ENCODE data around the gene SMC6.
A peak's percentile ranks its signal among the peaks of the same experiment; 100 is the strongest.

SMC6 gene, protein sequence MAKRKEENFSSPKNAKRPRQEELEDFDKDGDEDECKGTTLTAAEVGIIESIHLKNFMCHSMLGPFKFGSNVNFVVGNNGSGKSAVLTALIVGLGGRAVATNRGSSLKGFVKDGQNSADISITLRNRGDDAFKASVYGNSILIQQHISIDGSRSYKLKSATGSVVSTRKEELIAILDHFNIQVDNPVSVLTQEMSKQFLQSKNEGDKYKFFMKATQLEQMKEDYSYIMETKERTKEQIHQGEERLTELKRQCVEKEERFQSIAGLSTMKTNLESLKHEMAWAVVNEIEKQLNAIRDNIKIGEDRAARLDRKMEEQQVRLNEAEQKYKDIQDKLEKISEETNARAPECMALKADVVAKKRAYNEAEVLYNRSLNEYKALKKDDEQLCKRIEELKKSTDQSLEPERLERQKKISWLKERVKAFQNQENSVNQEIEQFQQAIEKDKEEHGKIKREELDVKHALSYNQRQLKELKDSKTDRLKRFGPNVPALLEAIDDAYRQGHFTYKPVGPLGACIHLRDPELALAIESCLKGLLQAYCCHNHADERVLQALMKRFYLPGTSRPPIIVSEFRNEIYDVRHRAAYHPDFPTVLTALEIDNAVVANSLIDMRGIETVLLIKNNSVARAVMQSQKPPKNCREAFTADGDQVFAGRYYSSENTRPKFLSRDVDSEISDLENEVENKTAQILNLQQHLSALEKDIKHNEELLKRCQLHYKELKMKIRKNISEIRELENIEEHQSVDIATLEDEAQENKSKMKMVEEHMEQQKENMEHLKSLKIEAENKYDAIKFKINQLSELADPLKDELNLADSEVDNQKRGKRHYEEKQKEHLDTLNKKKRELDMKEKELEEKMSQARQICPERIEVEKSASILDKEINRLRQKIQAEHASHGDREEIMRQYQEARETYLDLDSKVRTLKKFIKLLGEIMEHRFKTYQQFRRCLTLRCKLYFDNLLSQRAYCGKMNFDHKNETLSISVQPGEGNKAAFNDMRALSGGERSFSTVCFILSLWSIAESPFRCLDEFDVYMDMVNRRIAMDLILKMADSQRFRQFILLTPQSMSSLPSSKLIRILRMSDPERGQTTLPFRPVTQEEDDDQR

GRCh38 chr2:17753803-17754663, at the start of gene SMC6, which contains the start of gene GEN1:
Gene SMC6 (minus strand): TSS chr2:17753810. CDS start chr2:17745946, 7,864 bp downstream.
Gene GEN1 (plus strand): TSS chr2:17754138. CDS start chr2:17759944, 5,806 bp downstream.
- DNase-seq: peak; percentile 96
- H3K27me3 Mint-ChIP-seq: no peaks in the 10 kb centered on the region
- H3K9me3 Mint-ChIP-seq: no peaks in the 10 kb centered on the region
- peaks cover 37% of the 10 kb centered on the region for H3K4me1 Mint-ChIP-seq (ENCODE audit: low read depth)
- peak within 1 kb of the TSS; percentile 98 for H3K4me3 Mint-ChIP-seq
- H3K36me3 Mint-ChIP-seq (ENCODE audit: low read depth): peaks cover 22% of the 10 kb centered on the region
- peak within 1 kb of the TSS; percentile 99 for H3K27ac Mint-ChIP-seq

DNA sequence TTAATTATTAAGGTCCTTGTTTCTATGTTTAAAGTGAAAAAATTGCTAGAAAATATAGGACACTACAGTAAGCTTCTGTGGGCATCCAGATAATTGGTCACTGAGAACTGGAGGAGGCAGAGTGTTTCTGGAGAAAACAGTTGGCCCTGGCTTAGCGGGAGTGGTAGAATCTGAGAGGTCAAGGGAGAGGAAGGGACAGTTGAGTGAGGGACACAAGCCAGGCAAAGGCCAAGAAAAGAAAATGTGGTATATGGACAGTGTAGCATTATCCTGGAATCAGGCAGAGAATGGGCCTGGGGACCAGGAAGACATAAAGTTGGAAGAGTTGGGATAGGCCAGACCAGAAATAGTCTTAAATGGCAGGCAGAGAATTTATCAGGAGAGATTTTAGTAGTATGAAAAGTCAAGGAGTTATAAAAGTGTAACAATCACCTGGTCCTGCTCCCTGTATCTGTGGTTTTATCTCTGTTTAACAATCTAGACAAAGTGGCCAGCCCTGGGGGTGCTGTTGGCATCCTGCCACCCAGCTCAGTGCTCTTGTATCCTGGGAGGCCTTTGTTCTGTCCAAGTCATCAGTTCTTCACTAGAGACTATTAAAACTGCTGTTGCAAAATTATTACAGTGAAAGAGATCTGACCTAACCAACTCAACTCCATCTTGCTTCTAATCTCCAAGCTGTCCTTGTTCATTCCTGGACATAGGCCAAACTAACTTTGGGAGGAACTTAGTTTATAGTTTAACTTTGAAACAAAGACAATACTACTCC, 47.3 kb upstream of the SMC6 start:
- no peak for DNase-seq
- H3K27me3 Mint-ChIP-seq: peaks cover 36% of the 10 kb centered on the region
- no peaks in the 10 kb centered on the region for H3K36me3 Mint-ChIP-seq (ENCODE audit: low read depth)
- no peak overlapping the region for H3K4me3 Mint-ChIP-seq
- H3K4me1 Mint-ChIP-seq (ENCODE audit: low read depth): no peaks in the 10 kb centered on the region
- H3K27ac Mint-ChIP-seq: no peak overlapping the region
- no peaks in the 10 kb centered on the region for H3K9me3 Mint-ChIP-seq

DNA sequence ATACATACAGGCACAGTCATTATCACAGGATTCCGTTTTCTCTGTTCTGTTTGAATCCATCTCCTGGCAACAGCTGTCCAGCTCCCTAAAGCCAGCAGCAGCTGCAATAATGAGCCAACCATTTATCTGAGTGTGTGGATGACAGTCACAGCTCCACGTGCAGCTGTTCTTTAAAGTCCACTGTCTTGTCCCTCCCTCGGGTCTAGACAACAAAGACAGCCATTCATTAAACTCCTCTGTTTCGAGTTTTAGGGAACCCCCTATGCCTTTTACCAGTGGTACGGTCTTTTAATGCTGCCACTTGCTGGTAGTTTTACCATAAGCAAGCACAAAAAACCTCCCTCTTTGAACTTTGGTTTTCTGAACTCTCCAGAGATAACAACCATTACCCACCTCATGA, 46.6 kb upstream of the SMC6 start:
- H3K4me1 Mint-ChIP-seq (ENCODE audit: low read depth): no peaks in the 10 kb centered on the region
- no peak overlapping the region for H3K27ac Mint-ChIP-seq
- DNase-seq: no peak
- H3K9me3 Mint-ChIP-seq: no peaks in the 10 kb centered on the region
- H3K36me3 Mint-ChIP-seq (ENCODE audit: low read depth): no peaks in the 10 kb centered on the region
- peaks cover 40% of the 10 kb centered on the region for H3K27me3 Mint-ChIP-seq
- no peak overlapping the region for H3K4me3 Mint-ChIP-seq

- H3K4me3 Mint-ChIP-seq: no peak overlapping the region
- no peak overlapping the region for H3K27ac Mint-ChIP-seq
- H3K9me3 Mint-ChIP-seq: no peaks in the 10 kb centered on the region
- DNase-seq: no peak
- peaks cover 42% of the 10 kb centered on the region for H3K27me3 Mint-ChIP-seq
- no peaks in the 10 kb centered on the region for H3K4me1 Mint-ChIP-seq (ENCODE audit: low read depth)
- no peaks in the 10 kb centered on the region for H3K36me3 Mint-ChIP-seq (ENCODE audit: low read depth)
These were observed 45.9 kb upstream of the SMC6 start for GRCh38 chr2:17799301-17800120.

- Mint-ChIP-seq H3K4me1 (ENCODE audit: low read depth) (no peaks in the 10 kb centered on the region), H3K27me3 (peaks cover 42% of the 10 kb centered on the region), H3K27ac (no peak overlapping the region), H3K36me3 (ENCODE audit: low read depth) (no peaks in the 10 kb centered on the region), H3K4me3 (no peak overlapping the region), H3K9me3 (no peaks in the 10 kb centered on the region)
- no peak for DNase-seq
These were observed 44.7 kb upstream of the SMC6 start for GRCh38 chr2:17798338-17798737.

GRCh38 chr2:17795309-17795708, 41.7 kb upstream of the SMC6 start:
- DNase-seq: no peak
- peaks cover 61% of the 10 kb centered on the region for H3K27me3 Mint-ChIP-seq
- H3K9me3 Mint-ChIP-seq: no peaks in the 10 kb centered on the region
- no peak overlapping the region for H3K27ac Mint-ChIP-seq
- H3K4me1 Mint-ChIP-seq (ENCODE audit: low read depth): peaks cover 6% of the 10 kb centered on the region
- no peak overlapping the region for H3K4me3 Mint-ChIP-seq
- no peaks in the 10 kb centered on the region for H3K36me3 Mint-ChIP-seq (ENCODE audit: low read depth)

DNA sequence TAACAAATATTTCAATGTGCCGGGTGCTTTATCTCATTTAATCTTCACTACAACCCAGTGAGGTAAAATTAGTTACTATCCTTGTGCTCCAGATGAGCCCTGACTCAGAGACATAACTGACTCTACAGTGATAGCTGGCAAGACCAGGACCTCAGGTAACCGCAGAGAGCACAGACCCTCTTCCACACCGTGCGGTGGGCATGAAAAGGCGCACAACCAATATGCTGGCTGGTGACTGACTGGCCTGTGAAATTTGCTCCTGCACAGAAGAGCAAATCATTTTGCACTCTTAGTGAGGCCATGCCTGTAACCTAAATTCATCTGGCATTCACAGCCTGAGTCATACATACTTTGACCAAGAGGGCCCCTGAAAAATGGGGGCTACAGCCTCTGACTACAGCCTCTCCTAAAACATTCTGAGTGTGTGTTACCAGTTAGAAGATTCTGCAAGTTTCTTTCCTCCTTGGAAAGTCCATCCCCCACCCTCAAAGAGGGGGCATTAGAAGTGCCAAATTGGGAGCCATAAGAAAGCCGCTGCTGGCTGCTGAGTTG, 40.3 kb upstream of the SMC6 start:
- DNase-seq: no peak
- Mint-ChIP-seq H3K4me1 (ENCODE audit: low read depth) (peaks cover 6% of the 10 kb centered on the region), H3K36me3 (ENCODE audit: low read depth) (no peaks in the 10 kb centered on the region), H3K9me3 (no peaks in the 10 kb centered on the region), H3K27ac (no peak overlapping the region), H3K4me3 (no peak overlapping the region), H3K27me3 (peaks cover 55% of the 10 kb centered on the region)

DNA sequence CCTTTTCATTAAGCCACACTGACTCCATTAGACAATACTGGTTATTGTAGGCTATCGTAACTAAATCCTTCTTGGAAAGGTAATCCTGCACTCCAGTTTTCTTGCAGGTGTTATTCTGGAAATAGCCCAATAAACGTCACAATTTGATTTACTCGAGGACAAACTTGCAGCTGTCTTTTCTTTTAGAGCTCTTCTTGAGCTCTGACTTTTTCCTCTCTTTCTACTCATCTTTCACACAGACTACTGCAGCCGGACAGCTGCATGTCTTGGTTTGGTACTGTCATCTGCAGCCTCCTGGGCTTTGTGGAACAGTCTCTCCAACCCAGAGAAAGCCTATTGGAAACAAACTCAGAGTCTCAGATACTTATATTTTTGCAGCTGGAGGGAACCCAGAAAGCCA, 39.7 kb upstream of the SMC6 start:
- no peak for DNase-seq
- Mint-ChIP-seq H3K9me3 (no peaks in the 10 kb centered on the region), H3K27me3 (peaks cover 51% of the 10 kb centered on the region), H3K27ac (no peak overlapping the region), H3K36me3 (ENCODE audit: low read depth) (no peaks in the 10 kb centered on the region), H3K4me1 (ENCODE audit: low read depth) (peaks cover 6% of the 10 kb centered on the region), H3K4me3 (no peak overlapping the region)

- peaks cover 6% of the 10 kb centered on the region for H3K4me1 Mint-ChIP-seq (ENCODE audit: low read depth)
- no peak for DNase-seq
- no peaks in the 10 kb centered on the region for H3K9me3 Mint-ChIP-seq
- no peak overlapping the region for H3K4me3 Mint-ChIP-seq
- no peaks in the 10 kb centered on the region for H3K36me3 Mint-ChIP-seq (ENCODE audit: low read depth)
- H3K27me3 Mint-ChIP-seq: peaks cover 46% of the 10 kb centered on the region
- H3K27ac Mint-ChIP-seq: no peak overlapping the region
These were observed 38.9 kb upstream of the SMC6 start for GRCh38 chr2:17792515-17792914.

- Mint-ChIP-seq H3K4me1 (ENCODE audit: low read depth) (peaks cover 6% of the 10 kb centered on the region), H3K4me3 (no peak overlapping the region), H3K9me3 (no peaks in the 10 kb centered on the region), H3K36me3 (ENCODE audit: low read depth) (no peaks in the 10 kb centered on the region), H3K27me3 (peaks cover 45% of the 10 kb centered on the region), H3K27ac (no peak overlapping the region)
- no peak for DNase-seq
These were observed 38.2 kb upstream of the SMC6 start for GRCh38 chr2:17791817-17792130.

DNA sequence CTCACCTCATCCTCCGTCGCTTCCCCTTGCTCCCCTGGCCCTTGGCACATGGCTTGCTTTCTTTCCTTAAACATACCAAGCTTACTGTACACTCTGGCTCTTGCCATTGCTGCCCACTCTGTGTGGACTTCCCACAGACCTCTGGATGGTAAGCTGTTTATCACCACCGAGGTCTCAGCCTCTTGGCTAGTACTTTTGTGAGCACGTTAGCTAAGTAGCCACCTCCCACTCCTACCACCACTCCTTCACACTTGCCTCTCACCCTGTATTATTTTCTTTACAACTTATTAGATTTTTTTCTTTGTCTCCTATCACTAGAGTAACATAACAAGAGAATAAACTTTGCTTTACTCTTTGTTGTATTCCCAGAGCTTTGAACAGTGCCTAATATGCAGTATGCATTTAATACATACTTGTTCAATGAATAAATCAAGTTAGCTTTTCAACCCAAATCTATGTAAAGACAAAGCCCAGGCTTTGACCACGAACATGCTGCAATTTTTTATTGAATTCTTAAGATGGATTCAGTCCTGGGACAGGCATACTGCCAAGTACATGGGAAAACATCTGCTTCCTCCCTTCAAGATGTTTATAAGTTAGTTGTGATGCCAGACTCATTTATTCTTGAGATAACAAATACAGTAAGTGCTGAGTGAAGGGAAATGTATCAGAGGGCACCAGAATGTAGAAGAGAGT, 37.7 kb upstream of the SMC6 start:
- Mint-ChIP-seq H3K36me3 (ENCODE audit: low read depth) (no peaks in the 10 kb centered on the region), H3K9me3 (no peaks in the 10 kb centered on the region), H3K27ac (no peak overlapping the region), H3K4me3 (no peak overlapping the region), H3K27me3 (peaks cover 43% of the 10 kb centered on the region), H3K4me1 (ENCODE audit: low read depth) (peaks cover 6% of the 10 kb centered on the region)
- no peak for DNase-seq

GRCh38 chr2:17790536-17790935, 36.9 kb upstream of the SMC6 start:
- no peaks in the 10 kb centered on the region for H3K36me3 Mint-ChIP-seq (ENCODE audit: low read depth)
- H3K4me3 Mint-ChIP-seq: no peak overlapping the region
- H3K9me3 Mint-ChIP-seq: no peaks in the 10 kb centered on the region
- H3K27ac Mint-ChIP-seq: no peak overlapping the region
- H3K27me3 Mint-ChIP-seq: peaks cover 41% of the 10 kb centered on the region
- DNase-seq: no peak
- peaks cover 6% of the 10 kb centered on the region for H3K4me1 Mint-ChIP-seq (ENCODE audit: low read depth)

Measured in activated T-cell treated with anti-CD3 and anti-CD28 coated beads, Interleukin-2, amount 50 U/mL, for 24 hours (primary cell).